Activated CD4-positive, alpha-beta T cell treated with anti-CD3 and anti-CD28 coated beads for 48 hours (primary cell): ENCODE data around the gene SLC6A4.
"Not testable (repeated sequence)": the region's sequence is repeated elsewhere in the genome, so short reads cannot be mapped to it uniquely, and the experiment has no call there.

ENCODE experiments used
- DNase-seq: peaks from one replicate; pipeline ENCODE4 v3.0.0-alpha.2; 2020

The SLC6A4 gene

DNA sequence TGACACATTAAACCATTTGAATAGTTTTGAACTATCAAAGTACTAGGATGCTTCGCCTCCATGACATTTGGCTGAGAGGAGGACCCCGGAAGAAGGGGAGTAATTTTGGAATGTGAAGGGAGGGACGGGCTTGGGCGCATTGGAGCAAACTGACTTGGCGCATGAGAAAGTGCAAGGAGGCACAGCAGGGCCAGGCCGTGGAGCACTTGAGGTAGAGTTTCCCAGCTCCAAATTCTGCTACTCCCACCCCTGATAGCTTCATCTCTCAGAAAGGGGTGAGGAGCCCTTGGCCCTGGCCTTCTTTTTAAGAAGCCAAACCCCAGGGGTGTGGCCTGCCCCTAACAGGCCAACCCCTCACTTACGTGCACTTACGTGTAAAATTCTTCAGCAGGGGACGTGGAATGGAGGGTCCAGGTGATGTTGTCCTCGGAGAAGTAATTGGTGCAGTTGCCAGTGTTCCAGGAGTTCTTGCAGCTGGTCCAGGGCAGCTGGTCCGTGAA lies 17.7 kb downstream of the SLC6A4 start:
- DNase-seq: no peak

DNA sequence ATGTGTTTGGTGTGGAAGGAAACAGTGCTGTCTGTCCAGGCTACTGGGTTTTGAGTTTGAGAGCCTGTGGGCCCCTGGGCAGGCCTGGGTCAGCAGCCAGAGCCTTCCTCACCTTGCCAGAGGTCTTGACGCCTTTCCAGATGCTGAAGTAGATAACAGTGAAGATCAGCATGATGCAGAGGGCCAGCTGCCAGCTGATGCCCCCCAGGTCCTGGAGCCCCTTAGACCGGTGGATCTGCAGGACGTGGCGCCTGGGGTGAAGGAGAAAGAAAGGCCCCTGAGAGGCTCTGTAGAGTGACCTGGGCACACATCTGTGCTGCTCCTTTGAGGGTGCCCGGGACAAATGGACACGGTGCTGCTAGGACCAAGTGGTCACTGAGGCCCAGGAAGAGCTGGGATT lies 18.4 kb downstream of the SLC6A4 start:
- DNase-seq: no peak

DNA sequence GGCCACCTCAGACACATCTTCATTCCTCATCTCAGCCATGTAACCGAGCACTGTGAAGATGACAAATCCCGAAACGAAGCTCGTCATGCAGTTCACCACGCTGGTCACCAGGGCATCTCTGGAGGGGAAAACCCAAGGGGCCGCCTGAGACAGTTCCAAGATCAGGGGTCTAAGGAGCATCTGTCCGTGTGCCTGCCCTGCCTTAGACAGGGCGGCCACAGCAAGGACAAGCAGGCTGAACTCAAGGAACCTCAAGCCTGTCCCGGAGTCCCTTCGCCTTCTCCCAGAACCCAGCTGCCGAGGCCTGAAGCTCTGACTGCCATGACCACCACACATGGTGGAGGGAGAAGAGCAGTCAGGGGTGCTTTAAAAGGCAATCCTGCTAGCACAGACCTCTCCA lies 22.7 kb downstream of the SLC6A4 start:
- DNase-seq: no peak

- no peak for DNase-seq
These were observed 24.1 kb downstream of the SLC6A4 start for GRCh38 chr17:30211371-30211770.

DNA sequence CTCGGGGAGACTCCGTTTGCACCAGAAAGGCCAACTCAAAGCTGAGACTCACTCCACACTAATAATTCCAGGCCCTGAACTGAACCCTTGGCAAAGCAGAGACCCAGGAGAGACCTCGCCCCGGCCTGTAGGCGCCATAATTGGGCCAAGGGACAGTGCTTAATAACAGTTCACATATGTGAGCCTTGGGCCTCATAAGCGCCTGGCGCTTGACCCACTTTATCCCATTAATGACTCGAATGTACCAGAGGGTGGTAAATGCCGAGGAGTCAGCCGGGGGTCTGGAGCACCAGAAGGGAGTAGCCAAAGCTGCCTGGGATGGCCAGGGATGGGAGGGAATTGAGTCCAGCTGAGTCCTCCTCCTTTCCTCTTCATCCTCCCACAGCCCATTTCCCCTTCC lies 24.6 kb downstream of the SLC6A4 start:
- no peak for DNase-seq

DNA sequence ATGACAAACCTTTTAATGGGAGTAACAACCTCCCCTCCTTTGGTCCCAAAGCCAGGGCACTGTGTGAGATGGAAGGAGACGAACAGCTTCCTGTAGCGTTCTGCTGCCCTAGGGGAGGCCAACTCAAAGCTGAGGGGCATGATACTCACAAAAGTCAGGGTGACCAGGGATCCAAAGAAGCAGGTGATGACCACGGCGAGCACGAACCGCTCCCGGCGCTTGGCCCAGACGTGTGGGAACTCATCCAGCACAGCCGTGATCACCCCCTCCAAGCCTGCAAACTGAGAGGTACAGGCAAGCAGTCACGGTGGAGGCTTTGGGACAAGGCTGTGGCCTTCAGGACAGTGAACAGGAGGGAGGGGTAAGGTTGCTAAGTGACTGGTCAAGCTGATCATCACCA lies 25.1 kb downstream of the SLC6A4 start:
- DNase-seq: no peak

DNA sequence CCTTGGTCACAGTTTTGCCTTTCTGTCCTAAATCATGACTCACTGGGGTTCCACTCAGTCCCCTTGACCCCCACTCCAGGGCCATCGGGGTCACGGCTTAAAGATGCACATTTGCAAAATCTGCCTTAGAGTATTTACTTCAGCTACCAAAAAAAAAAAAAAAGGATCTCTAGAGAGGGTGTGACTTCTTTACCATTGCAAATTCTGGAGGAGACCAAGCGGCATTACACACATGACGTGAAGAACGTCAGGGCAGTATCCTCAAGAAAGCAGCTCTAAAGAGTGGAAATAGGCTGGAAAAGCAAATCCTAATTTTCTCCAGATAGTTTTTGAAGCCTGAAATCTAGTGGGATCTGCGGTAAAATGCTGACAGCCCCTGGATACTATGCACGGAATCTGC lies 25.6 kb downstream of the SLC6A4 start:
- no peak for DNase-seq

GRCh38 chr17:30208214-30208613 lies 27.3 kb downstream of the SLC6A4 start:
- no peak for DNase-seq

GRCh38 chr17:30207655-30208054 lies 27.8 kb downstream of the SLC6A4 start:
- no peak for DNase-seq

DNA sequence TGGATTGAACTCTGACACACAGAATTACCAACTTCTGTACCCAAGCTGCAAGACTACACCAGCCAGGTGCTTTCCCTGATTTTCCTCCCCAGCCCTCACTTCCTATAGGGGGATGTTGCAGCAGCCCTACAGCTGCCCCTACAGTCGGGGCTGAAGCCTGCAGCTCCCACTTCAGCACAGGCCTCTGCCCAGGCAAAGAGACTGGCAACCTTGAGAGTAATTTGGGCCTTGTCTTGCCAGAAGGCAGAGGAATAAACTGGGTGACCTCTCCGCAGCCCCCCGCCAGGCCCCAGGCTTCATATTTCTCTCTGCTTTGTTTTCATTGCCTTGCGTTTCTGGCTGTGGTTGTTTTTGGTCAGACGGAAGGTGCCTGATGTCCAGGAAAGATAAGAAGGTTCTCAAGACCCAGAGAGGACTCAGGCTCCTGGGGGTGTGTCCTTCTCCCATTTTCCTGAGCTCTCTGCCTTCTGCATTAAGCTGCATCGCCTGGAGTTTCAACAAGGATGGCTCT lies 32.0 kb downstream of the SLC6A4 start:
- no peak for DNase-seq

DNA sequence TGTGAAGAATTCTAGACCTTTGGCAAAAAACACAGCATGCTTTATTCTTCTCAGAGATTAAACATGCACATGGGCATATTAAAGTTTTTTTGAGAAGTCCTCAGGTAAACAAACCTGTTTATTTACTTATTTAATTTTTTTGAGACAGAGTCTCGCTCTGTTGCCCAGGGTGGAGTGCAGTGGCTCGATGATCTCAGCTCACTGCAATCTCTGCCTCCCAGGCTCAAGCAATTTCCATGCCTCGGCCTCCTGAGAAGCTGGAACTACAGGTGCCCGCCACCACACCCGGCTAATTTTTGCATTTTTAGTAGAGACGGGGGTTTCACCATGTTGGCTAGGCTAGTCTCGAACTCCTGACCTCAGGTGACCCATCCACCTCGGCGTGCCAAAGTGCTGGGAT lies 34.8 kb downstream of the SLC6A4 start:
- DNase-seq: not testable (repeated sequence)

DNA sequence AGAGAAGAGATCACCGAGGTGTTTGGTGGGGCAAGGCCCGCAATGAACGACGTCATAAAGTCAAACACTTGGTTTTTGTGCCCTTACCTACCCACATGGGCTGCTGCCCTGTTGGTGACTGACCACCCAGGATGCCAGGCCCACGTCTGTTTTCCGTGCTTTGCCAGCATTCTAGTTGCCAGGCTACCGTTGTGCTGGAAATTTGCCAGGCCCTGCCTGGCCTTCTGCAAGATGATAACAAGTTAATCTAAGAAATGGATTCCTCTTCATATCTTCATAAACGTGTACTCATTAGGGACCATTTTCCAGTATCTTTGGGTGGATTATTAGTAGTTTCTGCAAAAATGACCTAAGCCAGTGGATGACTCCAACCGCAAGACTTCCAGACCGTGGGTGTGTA lies 35.4 kb downstream of the SLC6A4 start:
- DNase-seq: no peak

DNA sequence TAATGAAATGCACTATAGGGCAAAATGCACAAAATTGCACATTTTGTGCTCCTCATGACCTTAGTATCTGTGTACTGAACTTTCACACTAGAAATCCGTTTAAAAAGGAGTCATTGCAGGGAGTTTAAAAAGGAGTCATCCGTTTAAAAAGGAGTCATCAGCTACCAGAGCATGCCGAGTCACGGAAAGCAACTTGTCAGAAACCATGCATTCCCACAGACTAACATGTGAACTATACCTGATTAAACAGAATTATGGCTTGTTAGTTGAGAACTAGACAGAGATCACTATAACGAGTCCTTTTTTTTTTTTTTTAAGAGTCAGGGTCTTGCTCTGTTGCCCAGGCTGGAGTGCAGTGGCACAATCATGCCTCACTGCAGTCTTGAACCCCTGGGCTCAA lies 35.9 kb downstream of the SLC6A4 start:
- no peak for DNase-seq

- no peak for DNase-seq
These were observed 38.1 kb downstream of the SLC6A4 start for GRCh38 chr17:30197416-30197815.

DNA sequence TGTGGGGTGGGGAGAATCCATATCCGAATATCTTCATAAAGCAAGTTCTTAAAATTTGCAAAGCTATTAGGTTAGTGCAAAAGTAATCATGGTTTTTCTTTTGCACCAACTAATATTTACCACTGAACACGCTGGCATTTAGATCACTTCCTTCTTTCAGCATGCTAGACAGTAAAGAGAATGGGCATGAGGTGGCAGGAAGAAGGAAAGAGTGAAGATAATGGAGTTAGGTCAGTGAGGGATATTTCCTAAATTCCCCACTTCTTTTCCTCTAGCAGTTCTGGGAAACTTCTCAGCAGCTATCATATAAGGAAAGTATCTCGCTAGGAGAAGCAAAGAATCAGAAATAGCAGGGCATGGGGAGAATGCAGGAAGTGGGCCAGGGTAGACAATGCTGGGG lies 39.0 kb downstream of the SLC6A4 start:
- DNase-seq: no peak

GRCh38 chr17:30191072-30191471 lies 44.4 kb downstream of the SLC6A4 start:
- DNase-seq: no peak

GRCh38 chr17:30188211-30188939 lies 47.1 kb downstream of the SLC6A4 start:
- DNase-seq: no peak

DNA sequence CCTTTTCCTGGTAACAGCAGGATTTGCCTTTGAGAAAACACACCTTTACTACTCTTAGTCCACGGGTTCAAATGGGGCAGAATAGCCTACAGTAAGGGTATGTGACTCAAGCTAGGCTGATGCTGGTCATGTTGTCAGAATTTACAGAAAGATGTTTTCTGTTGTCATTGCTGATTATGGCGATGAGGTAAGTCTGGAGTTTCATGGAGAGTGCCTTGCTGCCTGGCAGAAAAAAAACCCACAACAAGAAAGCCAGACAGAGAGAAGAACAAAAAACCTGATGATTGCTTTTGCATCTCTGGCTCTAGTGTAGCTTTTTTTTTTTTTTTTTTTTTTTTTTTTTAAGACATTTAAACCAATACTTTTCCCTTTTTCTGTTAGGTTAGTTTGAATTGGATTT lies 47.9 kb downstream of the SLC6A4 start:
- no peak for DNase-seq

GRCh38 chr17:30186761-30187160 lies 48.7 kb downstream of the SLC6A4 start:
- DNase-seq: no peak

DNA sequence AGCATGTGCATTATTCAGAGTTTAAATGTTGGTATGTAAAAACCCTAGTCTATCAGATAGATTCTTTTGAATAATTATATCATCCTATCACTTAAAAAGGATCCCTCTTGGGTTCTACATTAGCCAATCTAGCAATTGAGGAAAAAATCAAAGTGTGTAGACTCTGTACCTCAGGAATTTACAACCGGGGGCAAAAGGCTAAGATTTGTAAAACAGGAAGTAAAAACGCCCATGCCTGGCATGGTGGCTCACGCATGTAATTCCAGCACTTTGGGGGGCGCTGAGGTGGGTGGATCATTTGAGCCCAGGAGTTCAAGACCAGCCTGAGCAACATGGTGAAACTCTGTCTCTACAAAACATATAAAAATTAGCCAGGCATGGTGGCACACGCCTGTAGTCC lies 58.6 kb downstream of the SLC6A4 start:
- DNase-seq: no peak

DNA sequence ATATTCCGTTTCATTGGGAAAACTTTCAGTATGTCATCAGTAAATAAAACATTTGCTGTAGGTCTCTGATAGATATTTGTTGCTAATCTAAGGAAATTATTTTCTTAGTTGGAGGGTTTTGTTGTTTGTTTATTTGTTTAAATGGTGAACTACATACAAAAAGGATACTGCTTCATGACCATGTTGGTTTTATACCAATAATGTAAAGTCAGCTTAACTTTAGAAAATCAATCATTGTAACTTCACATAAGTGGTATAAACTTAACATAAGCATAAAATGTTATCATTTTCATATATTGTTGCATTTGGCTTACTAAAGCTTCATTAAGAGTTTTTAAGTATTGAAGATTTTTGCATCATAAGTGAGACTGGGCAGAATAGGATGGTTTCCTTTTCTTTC lies 60.9 kb downstream of the SLC6A4 start:
- DNase-seq: no peak

GRCh38 chr17:30173649-30174048 lies 61.8 kb downstream of the SLC6A4 start:
- DNase-seq: peak; percentile 33

GRCh38 chr17:30172560-30172959 lies 62.9 kb downstream of the SLC6A4 start:
- DNase-seq: no peak

GRCh38 chr17:30170415-30170987 lies 65.0 kb downstream of the SLC6A4 start:
- no peak for DNase-seq

DNA sequence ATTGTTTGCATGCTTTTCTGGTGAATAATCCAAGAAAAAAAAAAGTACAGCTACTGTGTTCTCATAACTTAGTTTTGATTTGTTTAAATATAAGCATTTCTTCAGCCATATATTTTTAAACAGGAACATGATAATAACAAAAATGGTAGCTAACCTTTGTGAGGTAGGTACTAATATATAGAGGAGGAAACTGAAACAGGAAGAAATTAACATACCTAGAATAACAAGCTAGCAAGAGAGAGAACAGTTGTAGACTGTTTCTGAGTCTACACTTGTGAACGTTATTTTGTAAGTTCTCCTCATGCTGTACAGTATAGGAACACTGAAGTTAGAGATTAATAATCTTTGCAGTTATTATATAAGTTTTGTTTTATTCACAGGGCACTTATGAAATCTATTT lies 69.5 kb downstream of the SLC6A4 start:
- no peak for DNase-seq
